Measurements from ENCODE around the gene TSHZ2. TPM values are rescaled to one million over a fixed set of nuclear protein-coding genes. Genes with fewer than 3 reads are reported as not detected.

Gene TSHZ2
- total RNA-seq, 1 experiment from 2014 or later, result 0.20 TPM

DNA sequence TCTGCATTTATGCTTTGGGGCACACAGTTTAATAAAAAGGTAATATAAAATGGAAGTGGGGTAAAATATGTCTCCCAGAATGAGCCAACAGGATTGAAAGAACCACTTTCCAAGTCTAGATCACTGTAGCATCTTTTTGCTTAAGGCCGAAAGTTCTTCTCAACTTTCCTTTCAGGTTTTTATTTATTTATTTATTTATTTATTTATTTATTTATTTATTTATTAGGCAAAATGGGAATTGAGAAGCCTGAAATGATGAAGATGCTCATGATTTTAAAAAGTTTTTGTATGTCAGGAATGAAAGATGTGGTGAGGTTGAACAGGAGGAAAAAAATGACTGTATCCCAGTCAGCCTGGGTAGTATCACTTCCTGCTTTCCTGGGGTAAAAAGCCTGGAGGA lies 24.0 kb downstream of the TSHZ2 start:
- H3K27ac Mint-ChIP-seq, result no peak overlapping the region
- POLR2A ChIA-PET, result no interaction called here
- TF ChIP-seq ATF1 (CRISPR knock-in tag; IDR thresholded peaks at IDR 0.05) (no peak), SMAD3 (CRISPR knock-in tag; IDR thresholded peaks at IDR 0.05; ENCODE audit: borderline replicate concordance) (no peak), FOXJ3 (CRISPR knock-in tag; IDR thresholded peaks at IDR 0.05; ENCODE audit: borderline replicate concordance) (no peak), JUN (CRISPR knock-in tag; IDR thresholded peaks at IDR 0.05) (no peak), PRRX2 (CRISPR knock-in tag; IDR thresholded peaks at IDR 0.05) (no peak)
- peaks cover 9% of the 10 kb centered on the region for H3K4me1 Mint-ChIP-seq
- DNase-seq (ENCODE audit: low spot score), result no peak
- CTCF ChIA-PET, result no interaction called here
- H3K4me3 Mint-ChIP-seq, result no peak overlapping the region
- no peak for ATAC-seq
- no peaks in the 10 kb centered on the region for H3K36me3 Mint-ChIP-seq
- no peaks in the 10 kb centered on the region for H3K9me3 Mint-ChIP-seq
- H3K27me3 Mint-ChIP-seq (ENCODE audit: low read depth), result no peaks in the 10 kb centered on the region; the same call in 1 of the 2 replicates

DNA sequence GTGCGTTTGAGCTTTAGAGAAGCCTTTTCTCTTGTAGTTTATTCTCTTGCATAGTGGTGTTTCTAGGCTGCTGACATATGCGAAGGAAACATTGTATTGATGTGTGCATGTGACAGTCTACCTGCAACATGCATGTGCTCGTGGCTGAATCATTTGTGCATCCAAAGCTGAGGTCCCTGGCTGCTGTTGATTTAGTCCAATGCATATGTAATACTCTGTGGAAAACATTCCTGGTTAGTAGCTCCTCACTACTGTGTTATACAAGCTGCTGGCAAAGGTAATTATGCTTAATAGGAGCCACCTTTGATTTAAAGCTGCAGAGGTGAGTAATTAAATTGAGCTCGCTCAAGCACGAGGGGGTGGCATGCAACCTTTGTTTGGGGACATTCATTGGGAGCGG lies 24.5 kb downstream of the TSHZ2 start:
- ChIA-PET CTCF (no interaction called here), POLR2A (no interaction called here)
- Mint-ChIP-seq H3K9me3 (no peaks in the 10 kb centered on the region), H3K27me3 (ENCODE audit: low read depth) (no peaks in the 10 kb centered on the region; the same call in 1 of the 2 replicates), H3K4me1 (peaks cover 14% of the 10 kb centered on the region), H3K36me3 (no peaks in the 10 kb centered on the region), H3K27ac (no peak overlapping the region), H3K4me3 (no peak overlapping the region)
- TF ChIP-seq TEAD1 (CRISPR knock-in tag; IDR thresholded peaks at IDR 0.05), result no peak
- DNase-seq (ENCODE audit: low spot score) (no peak), ATAC-seq (no peak)

DNA sequence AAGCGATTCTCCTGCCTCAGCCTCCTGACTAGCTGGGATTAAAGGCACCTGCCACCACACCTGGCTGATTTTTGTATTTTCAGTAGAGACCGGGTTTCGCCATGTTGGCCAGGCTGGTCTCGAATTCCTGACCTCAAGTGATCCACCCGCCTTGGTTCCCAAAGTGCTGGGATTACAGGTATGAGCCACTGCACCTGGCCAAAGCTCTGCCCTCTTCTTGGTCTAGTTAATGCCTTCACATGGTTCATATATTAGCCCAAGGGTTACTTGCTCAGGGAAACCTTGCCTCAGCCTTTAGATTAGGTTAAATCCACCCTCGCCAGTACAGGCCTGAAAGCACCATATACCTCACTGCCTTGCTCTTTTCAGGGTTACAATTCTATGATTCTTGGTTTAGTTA lies 26.1 kb downstream of the TSHZ2 start:
- ChIA-PET CTCF (no interaction called here), POLR2A (no interaction called here)
- TF ChIP-seq, protein P1, sequence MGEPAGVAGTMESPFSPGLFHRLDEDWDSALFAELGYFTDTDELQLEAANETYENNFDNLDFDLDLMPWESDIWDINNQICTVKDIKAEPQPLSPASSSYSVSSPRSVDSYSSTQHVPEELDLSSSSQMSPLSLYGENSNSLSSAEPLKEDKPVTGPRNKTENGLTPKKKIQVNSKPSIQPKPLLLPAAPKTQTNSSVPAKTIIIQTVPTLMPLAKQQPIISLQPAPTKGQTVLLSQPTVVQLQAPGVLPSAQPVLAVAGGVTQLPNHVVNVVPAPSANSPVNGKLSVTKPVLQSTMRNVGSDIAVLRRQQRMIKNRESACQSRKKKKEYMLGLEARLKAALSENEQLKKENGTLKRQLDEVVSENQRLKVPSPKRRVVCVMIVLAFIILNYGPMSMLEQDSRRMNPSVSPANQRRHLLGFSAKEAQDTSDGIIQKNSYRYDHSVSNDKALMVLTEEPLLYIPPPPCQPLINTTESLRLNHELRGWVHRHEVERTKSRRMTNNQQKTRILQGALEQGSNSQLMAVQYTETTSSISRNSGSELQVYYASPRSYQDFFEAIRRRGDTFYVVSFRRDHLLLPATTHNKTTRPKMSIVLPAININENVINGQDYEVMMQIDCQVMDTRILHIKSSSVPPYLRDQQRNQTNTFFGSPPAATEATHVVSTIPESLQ (CRISPR knock-in tag; IDR thresholded peaks at IDR 0.05), result no peak
- no peak for TF ChIP-seq CREM (CRISPR knock-in tag; IDR thresholded peaks at IDR 0.05)
- no peak for TF ChIP-seq CREB1 (CRISPR knock-in tag; IDR thresholded peaks at IDR 0.05)
- TF ChIP-seq RELA (CRISPR knock-in tag; IDR thresholded peaks at IDR 0.05; ENCODE audit: borderline replicate concordance), result no peak
- TF ChIP-seq, protein P2, sequence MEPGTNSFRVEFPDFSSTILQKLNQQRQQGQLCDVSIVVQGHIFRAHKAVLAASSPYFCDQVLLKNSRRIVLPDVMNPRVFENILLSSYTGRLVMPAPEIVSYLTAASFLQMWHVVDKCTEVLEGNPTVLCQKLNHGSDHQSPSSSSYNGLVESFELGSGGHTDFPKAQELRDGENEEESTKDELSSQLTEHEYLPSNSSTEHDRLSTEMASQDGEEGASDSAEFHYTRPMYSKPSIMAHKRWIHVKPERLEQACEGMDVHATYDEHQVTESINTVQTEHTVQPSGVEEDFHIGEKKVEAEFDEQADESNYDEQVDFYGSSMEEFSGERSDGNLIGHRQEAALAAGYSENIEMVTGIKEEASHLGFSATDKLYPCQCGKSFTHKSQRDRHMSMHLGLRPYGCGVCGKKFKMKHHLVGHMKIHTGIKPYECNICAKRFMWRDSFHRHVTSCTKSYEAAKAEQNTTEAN (CRISPR knock-in tag; IDR thresholded peaks at IDR 0.05), result no peak
- H3K4me1 Mint-ChIP-seq, result peaks cover 17% of the 10 kb centered on the region
- H3K4me3 Mint-ChIP-seq, result no peak overlapping the region
- DNase-seq (ENCODE audit: low spot score) (no peak), ATAC-seq (no peak)
- no peaks in the 10 kb centered on the region for H3K9me3 Mint-ChIP-seq
- no peaks in the 10 kb centered on the region; the same call in 1 of the 2 replicates for H3K27me3 Mint-ChIP-seq (ENCODE audit: low read depth)
- H3K27ac Mint-ChIP-seq, result no peak overlapping the region
- H3K36me3 Mint-ChIP-seq, result no peaks in the 10 kb centered on the region

DNA sequence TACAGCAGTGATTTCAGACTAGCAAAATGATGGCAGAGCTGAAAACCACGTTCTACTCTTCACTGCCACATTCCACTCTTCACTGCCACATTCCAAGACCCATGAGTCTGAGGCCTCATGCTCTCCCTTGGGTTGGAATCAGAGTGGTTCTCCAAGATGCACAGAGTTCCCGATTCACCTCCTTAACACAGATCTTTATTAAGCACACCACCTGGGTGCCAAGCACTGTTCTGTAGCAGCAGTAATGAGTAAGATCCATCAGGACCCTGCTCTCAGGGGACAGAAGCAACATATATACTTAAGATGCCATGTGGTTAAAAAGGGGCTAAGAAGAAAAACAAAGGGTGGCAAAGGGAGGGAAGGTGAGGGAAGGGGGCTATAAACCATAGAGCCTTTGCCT lies 26.9 kb downstream of the TSHZ2 start:
- POLR2A ChIA-PET, result no interaction called here
- no peaks in the 10 kb centered on the region for H3K9me3 Mint-ChIP-seq
- TF ChIP-seq NFE2L1 (CRISPR knock-in tag; IDR thresholded peaks at IDR 0.05), result no peak
- TF ChIP-seq, protein P3, sequence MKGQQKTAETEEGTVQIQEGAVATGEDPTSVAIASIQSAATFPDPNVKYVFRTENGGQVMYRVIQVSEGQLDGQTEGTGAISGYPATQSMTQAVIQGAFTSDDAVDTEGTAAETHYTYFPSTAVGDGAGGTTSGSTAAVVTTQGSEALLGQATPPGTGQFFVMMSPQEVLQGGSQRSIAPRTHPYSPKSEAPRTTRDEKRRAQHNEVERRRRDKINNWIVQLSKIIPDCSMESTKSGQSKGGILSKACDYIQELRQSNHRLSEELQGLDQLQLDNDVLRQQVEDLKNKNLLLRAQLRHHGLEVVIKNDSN (CRISPR knock-in tag; IDR thresholded peaks at IDR 0.05), result no peak
- TF ChIP-seq, protein P4, sequence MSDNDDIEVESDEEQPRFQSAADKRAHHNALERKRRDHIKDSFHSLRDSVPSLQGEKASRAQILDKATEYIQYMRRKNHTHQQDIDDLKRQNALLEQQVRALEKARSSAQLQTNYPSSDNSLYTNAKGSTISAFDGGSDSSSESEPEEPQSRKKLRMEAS (CRISPR knock-in tag; IDR thresholded peaks at IDR 0.05), result no peak
- TF ChIP-seq, protein P5, sequence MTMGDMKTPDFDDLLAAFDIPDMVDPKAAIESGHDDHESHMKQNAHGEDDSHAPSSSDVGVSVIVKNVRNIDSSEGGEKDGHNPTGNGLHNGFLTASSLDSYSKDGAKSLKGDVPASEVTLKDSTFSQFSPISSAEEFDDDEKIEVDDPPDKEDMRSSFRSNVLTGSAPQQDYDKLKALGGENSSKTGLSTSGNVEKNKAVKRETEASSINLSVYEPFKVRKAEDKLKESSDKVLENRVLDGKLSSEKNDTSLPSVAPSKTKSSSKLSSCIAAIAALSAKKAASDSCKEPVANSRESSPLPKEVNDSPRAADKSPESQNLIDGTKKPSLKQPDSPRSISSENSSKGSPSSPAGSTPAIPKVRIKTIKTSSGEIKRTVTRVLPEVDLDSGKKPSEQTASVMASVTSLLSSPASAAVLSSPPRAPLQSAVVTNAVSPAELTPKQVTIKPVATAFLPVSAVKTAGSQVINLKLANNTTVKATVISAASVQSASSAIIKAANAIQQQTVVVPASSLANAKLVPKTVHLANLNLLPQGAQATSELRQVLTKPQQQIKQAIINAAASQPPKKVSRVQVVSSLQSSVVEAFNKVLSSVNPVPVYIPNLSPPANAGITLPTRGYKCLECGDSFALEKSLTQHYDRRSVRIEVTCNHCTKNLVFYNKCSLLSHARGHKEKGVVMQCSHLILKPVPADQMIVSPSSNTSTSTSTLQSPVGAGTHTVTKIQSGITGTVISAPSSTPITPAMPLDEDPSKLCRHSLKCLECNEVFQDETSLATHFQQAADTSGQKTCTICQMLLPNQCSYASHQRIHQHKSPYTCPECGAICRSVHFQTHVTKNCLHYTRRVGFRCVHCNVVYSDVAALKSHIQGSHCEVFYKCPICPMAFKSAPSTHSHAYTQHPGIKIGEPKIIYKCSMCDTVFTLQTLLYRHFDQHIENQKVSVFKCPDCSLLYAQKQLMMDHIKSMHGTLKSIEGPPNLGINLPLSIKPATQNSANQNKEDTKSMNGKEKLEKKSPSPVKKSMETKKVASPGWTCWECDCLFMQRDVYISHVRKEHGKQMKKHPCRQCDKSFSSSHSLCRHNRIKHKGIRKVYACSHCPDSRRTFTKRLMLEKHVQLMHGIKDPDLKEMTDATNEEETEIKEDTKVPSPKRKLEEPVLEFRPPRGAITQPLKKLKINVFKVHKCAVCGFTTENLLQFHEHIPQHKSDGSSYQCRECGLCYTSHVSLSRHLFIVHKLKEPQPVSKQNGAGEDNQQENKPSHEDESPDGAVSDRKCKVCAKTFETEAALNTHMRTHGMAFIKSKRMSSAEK (CRISPR knock-in tag; IDR thresholded peaks at IDR 0.05; ENCODE audit: borderline replicate concordance), result no peak
- no peak for TF ChIP-seq RELA (CRISPR knock-in tag; IDR thresholded peaks at IDR 0.05; ENCODE audit: borderline replicate concordance)
- TF ChIP-seq TEAD1 (CRISPR knock-in tag; IDR thresholded peaks at IDR 0.05), result no peak
- TF ChIP-seq JAZF1 (CRISPR knock-in tag; IDR thresholded peaks at IDR 0.05), result no peak
- TF ChIP-seq TCF7 (CRISPR knock-in tag; IDR thresholded peaks at IDR 0.05; ENCODE audit: low read depth), result no peak
- TF ChIP-seq SMAD4 (CRISPR knock-in tag; IDR thresholded peaks at IDR 0.05), result no peak
- TF ChIP-seq, protein P6, sequence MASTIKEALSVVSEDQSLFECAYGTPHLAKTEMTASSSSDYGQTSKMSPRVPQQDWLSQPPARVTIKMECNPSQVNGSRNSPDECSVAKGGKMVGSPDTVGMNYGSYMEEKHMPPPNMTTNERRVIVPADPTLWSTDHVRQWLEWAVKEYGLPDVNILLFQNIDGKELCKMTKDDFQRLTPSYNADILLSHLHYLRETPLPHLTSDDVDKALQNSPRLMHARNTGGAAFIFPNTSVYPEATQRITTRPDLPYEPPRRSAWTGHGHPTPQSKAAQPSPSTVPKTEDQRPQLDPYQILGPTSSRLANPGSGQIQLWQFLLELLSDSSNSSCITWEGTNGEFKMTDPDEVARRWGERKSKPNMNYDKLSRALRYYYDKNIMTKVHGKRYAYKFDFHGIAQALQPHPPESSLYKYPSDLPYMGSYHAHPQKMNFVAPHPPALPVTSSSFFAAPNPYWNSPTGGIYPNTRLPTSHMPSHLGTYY (CRISPR knock-in tag; IDR thresholded peaks at IDR 0.05), result no peak
- TF ChIP-seq, protein P7, sequence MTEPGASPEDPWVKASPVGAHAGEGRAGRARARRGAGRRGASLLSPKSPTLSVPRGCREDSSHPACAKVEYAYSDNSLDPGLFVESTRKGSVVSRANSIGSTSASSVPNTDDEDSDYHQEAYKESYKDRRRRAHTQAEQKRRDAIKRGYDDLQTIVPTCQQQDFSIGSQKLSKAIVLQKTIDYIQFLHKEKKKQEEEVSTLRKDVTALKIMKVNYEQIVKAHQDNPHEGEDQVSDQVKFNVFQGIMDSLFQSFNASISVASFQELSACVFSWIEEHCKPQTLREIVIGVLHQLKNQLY (CRISPR knock-in tag; IDR thresholded peaks at IDR 0.05), result no peak

More for the DNA sequence above, 26.9 kb downstream of the TSHZ2 start:
- H3K27ac Mint-ChIP-seq, result no peak overlapping the region
- no peaks in the 10 kb centered on the region for H3K36me3 Mint-ChIP-seq
- no peak for DNase-seq (ENCODE audit: low spot score)
- CTCF ChIA-PET, result no interaction called here
- H3K27me3 Mint-ChIP-seq (ENCODE audit: low read depth), result no peaks in the 10 kb centered on the region; the same call in 1 of the 2 replicates
- H3K4me3 Mint-ChIP-seq, result no peak overlapping the region
- H3K4me1 Mint-ChIP-seq, result peaks cover 17% of the 10 kb centered on the region
- ATAC-seq, result no peak

Measured in WTC11 (cell line).